K562 (cell line): ENCODE data around the gene UBE2N. TPM values are rescaled to one million over a fixed set of nuclear protein-coding genes. Genes with fewer than 3 reads are reported as not detected.

Experiments used
- CEBPZ ChIP-seq: fragments of 150-350 bp; IDR thresholded peaks from 2 replicates; pipeline ENCODE4 v1.6.1; 2014; ENCODE audit warnings: low read depth, mild to moderate bottlenecking, low read length, borderline replicate concordance
- E2F3 ChIP-seq: fragments of 250-450 bp; sonication (Bioruptor Pico); IDR thresholded peaks from 2 replicates; pipeline ENCODE4 v1.4.0; 2020; ENCODE audit warnings: mild to moderate bottlenecking
- REST ChIP-seq, 2 experiments: fragments of 450-650 bp; formaldehyde crosslinking in 1 of 2; IDR thresholded peaks; 2 replicates each; pipeline versions ENCODE4 v1.4.0 to v1.6.1; 2014 to 2020; ENCODE audit warnings: mild to moderate bottlenecking in 2 of 2, borderline replicate concordance in 1 of 2, low read depth in 1 of 2
- polyA plus RNA-seq, 8 experiments: library from polyadenylated mRNA; depleted of rRNA in 4 of 8; stranded (reverse) in 5 of 8; unstranded in 3 of 8; fragments of >200 nt; fragmentation: Nextera tagmentation in 2 of 8; fragmentation: Illumina TruSeq in 1 of 8; extraction: Ambion mirVana in 2 of 8; extraction: Trizol in 1 of 8; gene quantifications; 2 replicates each; pipeline versions ENCODE4 v1.2.1 to v1.2.3, GENCODE V29; 2011 to 2014; ENCODE audit warnings: inconsistent platforms in 1 of 8, missing spikeins in 1 of 8
- total RNA-seq, 7 experiments: library from RNA; depleted of rRNA in 6 of 7; stranded (reverse); fragments of >200 nt in 6 of 7; fragmentation: Illumina TruSeq in 2 of 7; extraction: Trizol in 2 of 7; gene quantifications; 2 replicates each; pipeline versions ENCODE4 v1.2.1 to v1.2.3, GENCODE V29; 2011 to 2021; ENCODE audit warnings: low replicate concordance in 1 of 7
- TF ChIP-seq, protein P1 (sequence below), 2 experiments: fragments of 450-650 bp in 1 of 2; sonication (generic) in 1 of 2; formaldehyde crosslinking in 1 of 2; IDR thresholded peaks in 1 of 2; conservative IDR thresholded peaks in 1 of 2; 2 replicates each; pipeline versions ENCODE4 v1.6.1 to v1.8.1; 2016 to 2023; ENCODE audit warnings: mild to moderate bottlenecking in 2 of 2, moderate library complexity in 2 of 2, inconsistent platforms in 1 of 2, missing genetic modification reagents in 1 of 2
- TF ChIP-seq, protein P2 (sequence below): sonication (generic); formaldehyde crosslinking; IDR thresholded peaks from 2 replicates; pipeline ENCODE4 v1.8.1; 2023; ENCODE audit warnings: mild to moderate bottlenecking, missing genetic modification reagents
- TF ChIP-seq, protein P3 (sequence below): fragments of 450-650 bp; IDR thresholded peaks from 2 replicates; pipeline ENCODE4 v1.6.1; 2016; ENCODE audit warnings: mild to moderate bottlenecking

UBE2N gene
- total and polyA plus RNA-seq, 9 of the 15 experiments (the other 6 are each of a cell fraction or from before 2014, with no cell fraction given), result 189 to 826 (median 260) TPM

DNA sequence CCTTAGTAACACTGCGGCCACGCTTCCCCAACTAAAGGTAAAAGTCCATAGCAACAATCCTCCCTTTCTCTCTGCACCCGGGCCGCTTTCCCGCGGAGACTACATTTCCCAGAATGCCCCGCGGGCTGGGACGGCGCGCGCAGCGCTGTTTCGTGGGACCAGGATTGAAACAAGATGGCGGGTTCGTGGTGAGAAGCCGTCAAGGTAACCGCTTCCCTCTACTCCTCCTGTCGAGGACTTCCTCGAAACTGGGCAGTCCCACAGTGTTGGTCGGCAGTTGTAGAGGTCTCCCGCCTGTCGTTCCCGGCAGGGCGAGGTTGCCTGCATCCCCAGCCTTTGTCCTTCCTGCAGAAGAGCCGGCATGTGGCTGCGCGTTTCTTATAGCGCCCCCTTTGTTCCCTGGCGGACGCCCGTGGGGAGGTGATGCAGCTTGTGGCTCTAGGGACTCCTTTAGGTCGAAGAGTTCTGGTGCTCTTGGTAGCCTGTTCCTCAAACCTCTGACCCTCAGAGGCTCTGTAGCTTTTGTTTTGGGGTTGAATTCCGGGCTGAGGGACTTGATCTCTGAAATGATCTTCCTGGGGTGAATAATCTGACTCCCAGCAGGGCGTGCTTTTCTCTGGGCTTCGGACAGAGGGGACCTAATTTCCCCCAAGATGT lies 25.7 kb upstream of the UBE2N start, which contains the start of gene MRPL42 (continued):
- TF ChIP-seq REST (IDR thresholded peaks at IDR 0.05; ENCODE audit: borderline replicate concordance) (no peak; the same call in 1 of the 2 replicates), REST (CRISPR knock-in tag; IDR thresholded peaks at IDR 0.05; ENCODE audit: low read depth) (no peak), E2F3 (CRISPR knock-in tag) (peak; percentile 80), CEBPZ (no peak)
- TF ChIP-seq, protein P1, sequence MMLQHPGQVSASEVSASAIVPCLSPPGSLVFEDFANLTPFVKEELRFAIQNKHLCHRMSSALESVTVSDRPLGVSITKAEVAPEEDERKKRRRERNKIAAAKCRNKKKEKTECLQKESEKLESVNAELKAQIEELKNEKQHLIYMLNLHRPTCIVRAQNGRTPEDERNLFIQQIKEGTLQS (IDR thresholded peaks at IDR 0.05), result peak; percentile 39; the same call in 1 of the 2 replicates
- TF ChIP-seq, protein P1 (CRISPR knock-in tag; conservative IDR thresholded peaks at IDR 0.05), result peak; percentile 74; the same call in 1 of the 2 replicates
- TF ChIP-seq, protein P2, sequence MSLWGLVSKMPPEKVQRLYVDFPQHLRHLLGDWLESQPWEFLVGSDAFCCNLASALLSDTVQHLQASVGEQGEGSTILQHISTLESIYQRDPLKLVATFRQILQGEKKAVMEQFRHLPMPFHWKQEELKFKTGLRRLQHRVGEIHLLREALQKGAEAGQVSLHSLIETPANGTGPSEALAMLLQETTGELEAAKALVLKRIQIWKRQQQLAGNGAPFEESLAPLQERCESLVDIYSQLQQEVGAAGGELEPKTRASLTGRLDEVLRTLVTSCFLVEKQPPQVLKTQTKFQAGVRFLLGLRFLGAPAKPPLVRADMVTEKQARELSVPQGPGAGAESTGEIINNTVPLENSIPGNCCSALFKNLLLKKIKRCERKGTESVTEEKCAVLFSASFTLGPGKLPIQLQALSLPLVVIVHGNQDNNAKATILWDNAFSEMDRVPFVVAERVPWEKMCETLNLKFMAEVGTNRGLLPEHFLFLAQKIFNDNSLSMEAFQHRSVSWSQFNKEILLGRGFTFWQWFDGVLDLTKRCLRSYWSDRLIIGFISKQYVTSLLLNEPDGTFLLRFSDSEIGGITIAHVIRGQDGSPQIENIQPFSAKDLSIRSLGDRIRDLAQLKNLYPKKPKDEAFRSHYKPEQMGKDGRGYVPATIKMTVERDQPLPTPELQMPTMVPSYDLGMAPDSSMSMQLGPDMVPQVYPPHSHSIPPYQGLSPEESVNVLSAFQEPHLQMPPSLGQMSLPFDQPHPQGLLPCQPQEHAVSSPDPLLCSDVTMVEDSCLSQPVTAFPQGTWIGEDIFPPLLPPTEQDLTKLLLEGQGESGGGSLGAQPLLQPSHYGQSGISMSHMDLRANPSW (CRISPR knock-in tag), result no peak
- TF ChIP-seq, protein P3, sequence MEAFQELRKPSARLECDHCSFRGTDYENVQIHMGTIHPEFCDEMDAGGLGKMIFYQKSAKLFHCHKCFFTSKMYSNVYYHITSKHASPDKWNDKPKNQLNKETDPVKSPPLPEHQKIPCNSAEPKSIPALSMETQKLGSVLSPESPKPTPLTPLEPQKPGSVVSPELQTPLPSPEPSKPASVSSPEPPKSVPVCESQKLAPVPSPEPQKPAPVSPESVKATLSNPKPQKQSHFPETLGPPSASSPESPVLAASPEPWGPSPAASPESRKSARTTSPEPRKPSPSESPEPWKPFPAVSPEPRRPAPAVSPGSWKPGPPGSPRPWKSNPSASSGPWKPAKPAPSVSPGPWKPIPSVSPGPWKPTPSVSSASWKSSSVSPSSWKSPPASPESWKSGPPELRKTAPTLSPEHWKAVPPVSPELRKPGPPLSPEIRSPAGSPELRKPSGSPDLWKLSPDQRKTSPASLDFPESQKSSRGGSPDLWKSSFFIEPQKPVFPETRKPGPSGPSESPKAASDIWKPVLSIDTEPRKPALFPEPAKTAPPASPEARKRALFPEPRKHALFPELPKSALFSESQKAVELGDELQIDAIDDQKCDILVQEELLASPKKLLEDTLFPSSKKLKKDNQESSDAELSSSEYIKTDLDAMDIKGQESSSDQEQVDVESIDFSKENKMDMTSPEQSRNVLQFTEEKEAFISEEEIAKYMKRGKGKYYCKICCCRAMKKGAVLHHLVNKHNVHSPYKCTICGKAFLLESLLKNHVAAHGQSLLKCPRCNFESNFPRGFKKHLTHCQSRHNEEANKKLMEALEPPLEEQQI, result peak; percentile 82
